A549 (cell line): ENCODE data around the gene NFATC3.

ENCODE experiments used
- CHD2 ChIP-seq: fragments of 150-350 bp; IDR thresholded peaks from 2 replicates; pipeline ENCODE4 v1.6.1; 2014; ENCODE audit warnings: low read length; ENCODE audit not compliant: partially characterized antibody
- CTCF ChIP-seq: fragments of >200 bp; sonication (Bioruptor Twin); formaldehyde crosslinking; IDR thresholded peaks from 3 replicates; pipeline ENCODE4 v1.5.1; 2016
- EP300 ChIP-seq, 2 experiments: fragments of >200 bp; sonication (Bioruptor Twin); formaldehyde crosslinking; IDR thresholded peaks; 2 replicates in 1 of 2; 3 replicates in 1 of 2; pipeline ENCODE4 v1.6.1; 2016 to 2017
- JUNB ChIP-seq: fragments of >200 bp; sonication (Bioruptor Twin); formaldehyde crosslinking; IDR thresholded peaks from 2 replicates; pipeline ENCODE4 v1.6.1; 2016
- MAZ ChIP-seq: fragments of 150-350 bp; IDR thresholded peaks from 2 replicates; pipeline ENCODE4 v1.6.1; 2014; ENCODE audit warnings: antibody characterized with exemption, low read depth, low read length, borderline replicate concordance
- PBX3 ChIP-seq: IDR thresholded peaks from 2 replicates; pipeline ENCODE4 v1.6.1; 2012
- POLR2A ChIP-seq: IDR thresholded peaks from 2 replicates; pipeline ENCODE4 v1.6.1; 2012; ENCODE audit warnings: mild to moderate bottlenecking, low read length
- REST ChIP-seq: fragments of 200-600 bp; sonication (generic); IDR thresholded peaks from 2 replicates; pipeline ENCODE4 v1.6.1; 2016; ENCODE audit warnings: antibody characterized with exemption, mild to moderate bottlenecking, moderate library complexity
- USF2 ChIP-seq: fragments of 450-650 bp; IDR thresholded peaks from 2 replicates; pipeline ENCODE4 v1.6.1; 2014; ENCODE audit warnings: antibody characterized with exemption

- no peak for TF ChIP-seq CTCF
- TF ChIP-seq MAZ: no peak
- no peak for TF ChIP-seq USF2
- no peak for TF ChIP-seq POLR2A
- no peak for TF ChIP-seq REST
- no peak for TF ChIP-seq EP300 (IDR thresholded peaks at IDR 0.05)
- TF ChIP-seq JUNB: no peak
- TF ChIP-seq CHD2: no peak
- TF ChIP-seq PBX3: no peak
Measured at GRCh38 chr16:68066763-68067162, 18.4 kb upstream of the NFATC3 start.
